ENCODE results near the gene EML5. TPM values are rescaled to one million over a fixed set of nuclear protein-coding genes. Genes with fewer than 3 reads are reported as not detected.

The EML5 gene
- total and polyA plus RNA-seq, 3 donors from 2014 or later = 4.2 to 19.3 (median 17.7) TPM

GRCh38 chr14:88618476-88618875, 174.3 kb downstream of the EML5 start:
- Histone ChIP-seq H3K27me3 (no peaks in the 10 kb centered on the region), H3K27ac (no peak overlapping the region), H3K4me3 (no peak overlapping the region), H3K4me1 (no peaks in the 10 kb centered on the region), H3K9me3 (no peaks in the 10 kb centered on the region), H3K36me3 (ENCODE audit: low read depth, missing control alignments) (no peaks in the 10 kb centered on the region)
- TF ChIP-seq CTCF (IDR thresholded peaks at IDR 0.05) (no peak), POLR2A (IDR thresholded peaks at IDR 0.05) (no peak)
- intact Hi-C loops (cut with DNase I; ENCODE audit: low total_unique reads) = no loop called here
- WGBS, 2 donors = 68 to 78% methylated on average over 5 of the region's 5 CpGs
- DNase-seq = no peak

GRCh38 chr14:88617479-88617878, 175.3 kb downstream of the EML5 start:
- H3K9me3 ChIP-seq = no peaks in the 10 kb centered on the region
- 89 to 100% methylated on average over 1 of the region's 1 CpG for WGBS, 2 donors
- H3K27me3 ChIP-seq = no peaks in the 10 kb centered on the region
- intact Hi-C loops (cut with DNase I; ENCODE audit: low total_unique reads) = no loop called here
- H3K36me3 ChIP-seq (ENCODE audit: low read depth, missing control alignments) = no peaks in the 10 kb centered on the region
- H3K4me3 ChIP-seq = no peak overlapping the region
- TF ChIP-seq POLR2A (IDR thresholded peaks at IDR 0.05) = no peak
- no peak for TF ChIP-seq CTCF (IDR thresholded peaks at IDR 0.05)
- H3K27ac ChIP-seq = no peak overlapping the region
- H3K4me1 ChIP-seq = no peaks in the 10 kb centered on the region
- no peak for DNase-seq

GRCh38 chr14:88616697-88617096, 176.1 kb downstream of the EML5 start:
- WGBS, 2 donors = 91 to 100% methylated on average over 1 of the region's 1 CpG
- H3K4me1 ChIP-seq = no peaks in the 10 kb centered on the region
- no peak overlapping the region for H3K27ac ChIP-seq
- intact Hi-C loops (cut with DNase I; ENCODE audit: low total_unique reads) = no loop called here
- H3K36me3 ChIP-seq (ENCODE audit: low read depth, missing control alignments) = no peaks in the 10 kb centered on the region
- TF ChIP-seq CTCF (IDR thresholded peaks at IDR 0.05) = no peak
- TF ChIP-seq POLR2A (IDR thresholded peaks at IDR 0.05) = no peak
- no peaks in the 10 kb centered on the region for H3K27me3 ChIP-seq
- no peaks in the 10 kb centered on the region for H3K9me3 ChIP-seq
- DNase-seq = no peak
- no peak overlapping the region for H3K4me3 ChIP-seq

GRCh38 chr14:88614218-88614907, 178.4 kb downstream of the EML5 start:
- 86 to 87% methylated on average over 3 of the region's 3 CpGs for WGBS, 2 donors
- H3K27ac ChIP-seq = no peak overlapping the region
- H3K4me1 ChIP-seq = no peaks in the 10 kb centered on the region
- H3K27me3 ChIP-seq = no peaks in the 10 kb centered on the region
- no peak for DNase-seq
- H3K9me3 ChIP-seq = no peaks in the 10 kb centered on the region
- H3K36me3 ChIP-seq (ENCODE audit: low read depth, missing control alignments) = no peaks in the 10 kb centered on the region
- H3K4me3 ChIP-seq = no peak overlapping the region
- intact Hi-C loops (cut with DNase I; ENCODE audit: low total_unique reads) = no loop called here
- no peak for TF ChIP-seq POLR2A (IDR thresholded peaks at IDR 0.05)
- no peak for TF ChIP-seq CTCF (IDR thresholded peaks at IDR 0.05)

GRCh38 chr14:88613552-88614010, 179.2 kb downstream of the EML5 start:
- Histone ChIP-seq H3K27ac (no peak overlapping the region), H3K27me3 (no peaks in the 10 kb centered on the region), H3K36me3 (ENCODE audit: low read depth, missing control alignments) (no peaks in the 10 kb centered on the region), H3K4me1 (no peaks in the 10 kb centered on the region), H3K4me3 (no peak overlapping the region), H3K9me3 (no peaks in the 10 kb centered on the region)
- WGBS, 2 donors = 68 to 71% methylated on average over 5 of the region's 5 CpGs
- intact Hi-C loops (cut with DNase I; ENCODE audit: low total_unique reads) = no loop called here
- no peak for DNase-seq
- TF ChIP-seq POLR2A (IDR thresholded peaks at IDR 0.05) = no peak
- no peak for TF ChIP-seq CTCF (IDR thresholded peaks at IDR 0.05)

All from testis (tissue), 3 donors.